Measurements from ENCODE around the gene ERRFI1.
"Not testable (repeated sequence)": the region's sequence is repeated elsewhere in the genome, so short reads cannot be mapped to it uniquely, and the experiment has no call there.

Gene ERRFI1

GRCh38 chr1:8049229-8049628 lies 23.1 kb upstream of the ERRFI1 start:
- no CpG with 5 or more reads among the region's 4 CpGs for WGBS, 2 donors (ENCODE audit: extremely low coverage in 2 of 2, insufficient read length in 2 of 2, insufficient replicate concordance in 1 of 2)

GRCh38 chr1:8047686-8048445 lies 21.8 kb upstream of the ERRFI1 start:
- H2BK15ac ChIP-seq (ENCODE audit: low read length), result no peak overlapping the region
- no peak overlapping the region for H3K23ac ChIP-seq (ENCODE audit: low read depth, low read length, poor library complexity)
- peaks cover 2% of the 10 kb centered on the region for H3K79me1 ChIP-seq (ENCODE audit: low read depth, low read length)
- H3K4ac ChIP-seq (ENCODE audit: low read length), result no peak overlapping the region
- H3K27me3 ChIP-seq (ENCODE audit: control insufficient read depth in 3 of 3, insufficient read depth in 3 of 3, low read depth in 1 of 3, low read length in 3 of 3), result no peaks in the 10 kb centered on the region
- H2BK12ac ChIP-seq (ENCODE audit: low read length), result no peak overlapping the region
- no peak overlapping the region for H3K27ac ChIP-seq (replicated peaks; ENCODE audit: low read length)
- DNase-seq (ENCODE audit: low spot score), result no peak
- H3K14ac ChIP-seq (ENCODE audit: low read length), result no peak overlapping the region
- H3K36me3 ChIP-seq (replicated peaks in 1 of 2; ENCODE audit: control insufficient read depth in 2 of 2, insufficient read depth in 2 of 2, low read length in 2 of 2), result no peaks in the 10 kb centered on the region
- no peak overlapping the region for H3K18ac ChIP-seq (ENCODE audit: low read length)
- H3K4me3 ChIP-seq (ENCODE audit: low read length in 2 of 2), result no peak overlapping the region
- no CpG with 5 or more reads among the region's 7 CpGs for WGBS, 2 donors (ENCODE audit: extremely low coverage in 2 of 2, insufficient read length in 2 of 2, insufficient replicate concordance in 1 of 2)
- no peaks in the 10 kb centered on the region for H3K4me1 ChIP-seq (ENCODE audit: control insufficient read depth in 2 of 2, insufficient read depth in 1 of 2, low read depth in 1 of 2, low read length in 2 of 2)
- no peak overlapping the region for H4K8ac ChIP-seq (ENCODE audit: low read depth, low read length)
- no peaks in the 10 kb centered on the region for H3K9me3 ChIP-seq (replicated peaks in 1 of 2; ENCODE audit: control insufficient read depth in 2 of 2, insufficient read depth in 1 of 2, low read depth in 1 of 2, low read length in 2 of 2)
- no peak overlapping the region for H2BK120ac ChIP-seq (ENCODE audit: low read depth, low read length)
- no peak overlapping the region for H3K9ac ChIP-seq (ENCODE audit: low read depth, low read length, poor library complexity)
- no peak overlapping the region for H2AFZ ChIP-seq (ENCODE audit: low read length)
- no peak overlapping the region for H3K4me2 ChIP-seq (ENCODE audit: insufficient read depth, low read length, poor library complexity, severe bottlenecking)
- no peak overlapping the region for H2BK5ac ChIP-seq (ENCODE audit: low read length)
- no peak overlapping the region for H4K91ac ChIP-seq (ENCODE audit: low read depth, low read length, poor library complexity)
- H2AK5ac ChIP-seq (ENCODE audit: low read depth, low read length), result no peak overlapping the region

More at GRCh38 chr1:8049229-8049628, 23.1 kb upstream of the ERRFI1 start:
- not testable (repeated sequence) for H4K8ac ChIP-seq (ENCODE audit: low read depth, low read length); H3K27me3 ChIP-seq (ENCODE audit: control insufficient read depth in 3 of 3, insufficient read depth in 3 of 3, low read depth in 1 of 3, low read length in 3 of 3); H2BK15ac ChIP-seq (ENCODE audit: low read length); H3K27ac ChIP-seq (replicated peaks; ENCODE audit: low read length); H3K9me3 ChIP-seq (replicated peaks in 1 of 2; ENCODE audit: control insufficient read depth in 2 of 2, insufficient read depth in 1 of 2, low read depth in 1 of 2, low read length in 2 of 2); H3K23ac ChIP-seq (ENCODE audit: low read depth, low read length, poor library complexity); H2AFZ ChIP-seq (ENCODE audit: low read length); H2BK5ac ChIP-seq (ENCODE audit: low read length); H2BK120ac ChIP-seq (ENCODE audit: low read depth, low read length); H2AK5ac ChIP-seq (ENCODE audit: low read depth, low read length); H3K4me3 ChIP-seq (ENCODE audit: low read length in 2 of 2); H3K9ac ChIP-seq (ENCODE audit: low read depth, low read length, poor library complexity); H4K91ac ChIP-seq (ENCODE audit: low read depth, low read length, poor library complexity); H3K4me2 ChIP-seq (ENCODE audit: insufficient read depth, low read length, poor library complexity, severe bottlenecking); H3K79me1 ChIP-seq (ENCODE audit: low read depth, low read length); H3K14ac ChIP-seq (ENCODE audit: low read length); DNase-seq (ENCODE audit: low spot score); H3K4ac ChIP-seq (ENCODE audit: low read length); H3K36me3 ChIP-seq (replicated peaks in 1 of 2; ENCODE audit: control insufficient read depth in 2 of 2, insufficient read depth in 2 of 2, low read length in 2 of 2); H2BK12ac ChIP-seq (ENCODE audit: low read length); H3K4me1 ChIP-seq (ENCODE audit: control insufficient read depth in 2 of 2, insufficient read depth in 1 of 2, low read depth in 1 of 2, low read length in 2 of 2); H3K18ac ChIP-seq (ENCODE audit: low read length)

- DNase-seq (ENCODE audit: low spot score), result no peak
- WGBS, 2 donors (ENCODE audit: extremely low coverage in 2 of 2, insufficient read length in 2 of 2, insufficient replicate concordance in 1 of 2), result no CpG with 5 or more reads among the region's 3 CpGs
- no peak overlapping the region for H3K23ac ChIP-seq (ENCODE audit: low read depth, low read length, poor library complexity)
- no peaks in the 10 kb centered on the region for H3K27me3 ChIP-seq (ENCODE audit: control insufficient read depth in 3 of 3, insufficient read depth in 3 of 3, low read depth in 1 of 3, low read length in 3 of 3)
- H3K14ac ChIP-seq (ENCODE audit: low read length), result no peak overlapping the region
- H3K4me1 ChIP-seq (ENCODE audit: control insufficient read depth in 2 of 2, insufficient read depth in 1 of 2, low read depth in 1 of 2, low read length in 2 of 2), result no peaks in the 10 kb centered on the region
- H3K4me3 ChIP-seq (ENCODE audit: low read length in 2 of 2), result no peak overlapping the region
- no peak overlapping the region for H2BK15ac ChIP-seq (ENCODE audit: low read length)
- no peaks in the 10 kb centered on the region for H3K9me3 ChIP-seq (replicated peaks in 1 of 2; ENCODE audit: control insufficient read depth in 2 of 2, insufficient read depth in 1 of 2, low read depth in 1 of 2, low read length in 2 of 2)
- H2BK120ac ChIP-seq (ENCODE audit: low read depth, low read length), result no peak overlapping the region
- no peak overlapping the region for H3K9ac ChIP-seq (ENCODE audit: low read depth, low read length, poor library complexity)
- no peak overlapping the region for H2BK5ac ChIP-seq (ENCODE audit: low read length)
- H4K8ac ChIP-seq (ENCODE audit: low read depth, low read length), result no peak overlapping the region
- peaks cover 2% of the 10 kb centered on the region for H3K79me1 ChIP-seq (ENCODE audit: low read depth, low read length)
- H3K36me3 ChIP-seq (replicated peaks in 1 of 2; ENCODE audit: control insufficient read depth in 2 of 2, insufficient read depth in 2 of 2, low read length in 2 of 2), result no peaks in the 10 kb centered on the region
- no peak overlapping the region for H4K91ac ChIP-seq (ENCODE audit: low read depth, low read length, poor library complexity)
- H3K27ac ChIP-seq (replicated peaks; ENCODE audit: low read length), result no peak overlapping the region
- H2AK5ac ChIP-seq (ENCODE audit: low read depth, low read length), result no peak overlapping the region
- no peak overlapping the region for H3K4me2 ChIP-seq (ENCODE audit: insufficient read depth, low read length, poor library complexity, severe bottlenecking)
- no peak overlapping the region for H3K18ac ChIP-seq (ENCODE audit: low read length)
- H2BK12ac ChIP-seq (ENCODE audit: low read length), result no peak overlapping the region
- no peak overlapping the region for H2AFZ ChIP-seq (ENCODE audit: low read length)
- no peak overlapping the region for H3K4ac ChIP-seq (ENCODE audit: low read length)
Measured at GRCh38 chr1:8047112-8047511, 21.0 kb upstream of the ERRFI1 start.

GRCh38 chr1:8046391-8046790 lies 20.3 kb upstream of the ERRFI1 start:
- Histone ChIP-seq H3K27ac (replicated peaks; ENCODE audit: low read length) (no peak overlapping the region), H3K14ac (ENCODE audit: low read length) (no peak overlapping the region), H3K23ac (ENCODE audit: low read depth, low read length, poor library complexity) (no peak overlapping the region), H3K4me1 (ENCODE audit: control insufficient read depth in 2 of 2, insufficient read depth in 1 of 2, low read depth in 1 of 2, low read length in 2 of 2) (no peaks in the 10 kb centered on the region), H3K4me3 (ENCODE audit: low read length in 2 of 2) (no peak overlapping the region), H3K9ac (ENCODE audit: low read depth, low read length, poor library complexity) (no peak overlapping the region), H2BK12ac (ENCODE audit: low read length) (no peak overlapping the region), H3K27me3 (ENCODE audit: control insufficient read depth in 3 of 3, insufficient read depth in 3 of 3, low read depth in 1 of 3, low read length in 3 of 3) (no peaks in the 10 kb centered on the region), H3K18ac (ENCODE audit: low read length) (no peak overlapping the region), H3K36me3 (replicated peaks in 1 of 2; ENCODE audit: control insufficient read depth in 2 of 2, insufficient read depth in 2 of 2, low read length in 2 of 2) (no peaks in the 10 kb centered on the region), H4K8ac (ENCODE audit: low read depth, low read length) (no peak overlapping the region), H3K4ac (ENCODE audit: low read length) (no peak overlapping the region), H2BK5ac (ENCODE audit: low read length) (peak overlapping the region; percentile 39), H3K4me2 (ENCODE audit: insufficient read depth, low read length, poor library complexity, severe bottlenecking) (no peak overlapping the region), H3K79me1 (ENCODE audit: low read depth, low read length) (peaks cover 2% of the 10 kb centered on the region), H4K91ac (ENCODE audit: low read depth, low read length, poor library complexity) (no peak overlapping the region), H3K9me3 (replicated peaks in 1 of 2; ENCODE audit: control insufficient read depth in 2 of 2, insufficient read depth in 1 of 2, low read depth in 1 of 2, low read length in 2 of 2) (no peaks in the 10 kb centered on the region), H2AFZ (ENCODE audit: low read length) (no peak overlapping the region), H2BK15ac (ENCODE audit: low read length) (no peak overlapping the region), H2AK5ac (ENCODE audit: low read depth, low read length) (no peak overlapping the region), H2BK120ac (ENCODE audit: low read depth, low read length) (no peak overlapping the region)
- no CpG with 5 or more reads among the region's 12 CpGs for WGBS, 2 donors (ENCODE audit: extremely low coverage in 2 of 2, insufficient read length in 2 of 2, insufficient replicate concordance in 1 of 2)
- no peak for DNase-seq (ENCODE audit: low spot score)
